Loucy (cell line): ENCODE data around the gene PHF13.

Experiments
- H2AFZ ChIP-seq: fragments of 200-600 bp; sonication (generic); 2 replicates; pipeline ENCODE4 v1.6.0; 2016; ENCODE audit warnings: antibody characterized with exemption, mild to moderate bottlenecking, low read length, moderate library complexity
- H3F3A ChIP-seq: fragments of 200-600 bp; 2 replicates; pipeline ENCODE4 v1.6.0; 2016; ENCODE audit warnings: antibody characterized with exemption, low read depth, mild to moderate bottlenecking
- H3K27me3 ChIP-seq: fragments of 200-600 bp; sonication (generic); 2 replicates; pipeline ENCODE4 v1.6.1; 2014; ENCODE audit warnings: low read length, mild to moderate bottlenecking; ENCODE audit not compliant: insufficient read depth, poor library complexity, severe bottlenecking
- H3K36me3 ChIP-seq: fragments of 200-600 bp; sonication (generic); 2 replicates; pipeline ENCODE4 v1.6.1; 2016; ENCODE audit warnings: low read length; ENCODE audit not compliant: insufficient read depth
- H3K4me1 ChIP-seq: fragments of 200-600 bp; sonication (generic); 2 replicates; pipeline ENCODE4 v1.5.1; 2014; ENCODE audit warnings: low read length, mild to moderate bottlenecking; ENCODE audit not compliant: insufficient read depth, poor library complexity, severe bottlenecking
- H3K4me2 ChIP-seq: fragments of 200-600 bp; sonication (generic); 2 replicates; pipeline ENCODE4 v1.6.0; 2014; ENCODE audit warnings: antibody characterized with exemption, low read length, low read depth, mild to moderate bottlenecking; ENCODE audit not compliant: poor library complexity, severe bottlenecking
- H3K4me3 ChIP-seq: fragments of 200-600 bp; sonication (generic); 2 replicates; pipeline ENCODE4 v1.5.1; 2014; ENCODE audit warnings: low read length, mild to moderate bottlenecking, mixed read lengths; ENCODE audit not compliant: poor library complexity, severe bottlenecking
- H3K79me2 ChIP-seq: fragments of 200-600 bp; sonication (generic); 2 replicates; pipeline ENCODE4 v1.6.1; 2014; ENCODE audit warnings: low read length; ENCODE audit not compliant: insufficient read depth
- H3K9ac ChIP-seq: fragments of 200-600 bp; sonication (generic); 2 replicates; pipeline ENCODE4 v1.6.0; 2014; ENCODE audit warnings: mild to moderate bottlenecking, low read depth, low read length, moderate library complexity; ENCODE audit not compliant: poor library complexity, severe bottlenecking
- H3K9me2 ChIP-seq: fragments of 200-600 bp; sonication (generic); replicated peaks from 2 replicates; pipeline ENCODE4 v1.6.1; 2016; ENCODE audit warnings: low read depth, low read length, mixed read lengths
- H3K9me3 ChIP-seq: fragments of 200-600 bp; sonication (generic); 2 replicates; pipeline ENCODE4 v1.6.1; 2014; ENCODE audit warnings: mild to moderate bottlenecking, antibody characterized with exemption, low read length, low read depth; ENCODE audit not compliant: insufficient read depth
- H4K20me1 ChIP-seq: fragments of 200-600 bp; sonication (generic); 2 replicates; pipeline ENCODE4 v1.6.0; 2014; ENCODE audit warnings: antibody characterized with exemption, low read length, mild to moderate bottlenecking; ENCODE audit not compliant: insufficient read depth, poor library complexity, severe bottlenecking
- CTCF ChIP-seq: fragments of 200-600 bp; sonication (generic); conservative IDR thresholded peaks from 2 replicates; pipeline ENCODE4 v1.5.1; 2014; ENCODE audit warnings: mild to moderate bottlenecking, antibody characterized with exemption, low read length
- EZH2phosphoT487 ChIP-seq: fragments of 200-600 bp; IDR thresholded peaks from 2 replicates; pipeline ENCODE4 v1.6.1; 2018; ENCODE audit warnings: antibody characterized with exemption, mild to moderate bottlenecking, moderate library complexity, borderline replicate concordance

Gene PHF13

GRCh38 chr1:6614019-6614928, 743 bp downstream of the PHF13 start:
- H4K20me1 ChIP-seq = peaks cover 30% of the 10 kb centered on the region
- H2AFZ ChIP-seq = peak overlapping the region; percentile 83
- H3K36me3 ChIP-seq = peaks cover 9% of the 10 kb centered on the region; the same call in 1 of the 2 replicates
- H3K4me2 ChIP-seq = peak overlapping the region; percentile 67
- no peaks in the 10 kb centered on the region for H3K9me2 ChIP-seq
- peak overlapping the region; percentile 92 for H3K9ac ChIP-seq
- H3K9me3 ChIP-seq = no peaks in the 10 kb centered on the region
- peaks cover 12% of the 10 kb centered on the region for H3K4me1 ChIP-seq
- H3K27me3 ChIP-seq = peaks cover 4% of the 10 kb centered on the region
- H3K79me2 ChIP-seq = peaks cover 57% of the 10 kb centered on the region
- H3F3A ChIP-seq = no peaks in the 10 kb centered on the region
- TF ChIP-seq CTCF (no peak), EZH2phosphoT487 (no peak)
- H3K4me3 ChIP-seq = peak overlapping the region; percentile 93

- peaks cover 4% of the 10 kb centered on the region for H3K27me3 ChIP-seq
- H3K36me3 ChIP-seq = peaks cover 17% of the 10 kb centered on the region; the same call in 1 of the 2 replicates
- H3K9me3 ChIP-seq = no peaks in the 10 kb centered on the region
- peaks cover 30% of the 10 kb centered on the region for H4K20me1 ChIP-seq
- peak overlapping the region; percentile 71 for H3K4me2 ChIP-seq
- no peaks in the 10 kb centered on the region for H3F3A ChIP-seq
- no peak overlapping the region for H2AFZ ChIP-seq
- peak overlapping the region; percentile 70 for H3K9ac ChIP-seq
- no peak for TF ChIP-seq EZH2phosphoT487
- TF ChIP-seq CTCF = no peak
- peak overlapping the region; percentile 93 for H3K4me3 ChIP-seq
- peaks cover 64% of the 10 kb centered on the region for H3K79me2 ChIP-seq
- no peaks in the 10 kb centered on the region for H3K9me2 ChIP-seq
- H3K4me1 ChIP-seq = peaks cover 6% of the 10 kb centered on the region
These were observed 1.6 kb downstream of the PHF13 start for GRCh38 chr1:6614929-6615785.

- TF ChIP-seq EZH2phosphoT487 = no peak
- TF ChIP-seq CTCF = no peak
- peaks cover 49% of the 10 kb centered on the region; the same call in 1 of the 2 replicates for H3K36me3 ChIP-seq
- no peaks in the 10 kb centered on the region for H3K4me1 ChIP-seq
- peaks cover 32% of the 10 kb centered on the region for H4K20me1 ChIP-seq
- H3K9me2 ChIP-seq = no peaks in the 10 kb centered on the region
- no peak overlapping the region for H3K4me2 ChIP-seq
- H3K79me2 ChIP-seq = peaks cover 72% of the 10 kb centered on the region
- peaks cover 3% of the 10 kb centered on the region; the same call in 1 of the 2 replicates for H3F3A ChIP-seq
- H3K9ac ChIP-seq = no peak overlapping the region
- no peaks in the 10 kb centered on the region for H3K9me3 ChIP-seq
- no peak overlapping the region for H3K4me3 ChIP-seq
- H2AFZ ChIP-seq = no peak overlapping the region
- H3K27me3 ChIP-seq = peaks cover under 1% of the 10 kb centered on the region
These were observed 5.5 kb downstream of the PHF13 start for GRCh38 chr1:6619045-6619444.
